Measurements from ENCODE around the gene CCDC85A.

The CCDC85A gene

GRCh38 chr2:56167616-56168562 is 15.9 kb upstream of the CCDC85A start:
- TF ChIP-seq CTCF (IDR thresholded peaks at IDR 0.05; ENCODE audit: low read depth, low read length, missing control alignments): no peak
- no peak overlapping the region for H3K4me3 ChIP-seq (ENCODE audit: low read depth, low read length)
- DNase-seq (ENCODE audit: low read depth): no peak

GRCh38 chr2:56169521-56169920 is 14.3 kb upstream of the CCDC85A start:
- TF ChIP-seq CTCF (IDR thresholded peaks at IDR 0.05; ENCODE audit: low read depth, low read length, missing control alignments): no peak
- no peak overlapping the region for H3K4me3 ChIP-seq (ENCODE audit: low read depth, low read length)
- DNase-seq (ENCODE audit: low read depth): no peak

DNA sequence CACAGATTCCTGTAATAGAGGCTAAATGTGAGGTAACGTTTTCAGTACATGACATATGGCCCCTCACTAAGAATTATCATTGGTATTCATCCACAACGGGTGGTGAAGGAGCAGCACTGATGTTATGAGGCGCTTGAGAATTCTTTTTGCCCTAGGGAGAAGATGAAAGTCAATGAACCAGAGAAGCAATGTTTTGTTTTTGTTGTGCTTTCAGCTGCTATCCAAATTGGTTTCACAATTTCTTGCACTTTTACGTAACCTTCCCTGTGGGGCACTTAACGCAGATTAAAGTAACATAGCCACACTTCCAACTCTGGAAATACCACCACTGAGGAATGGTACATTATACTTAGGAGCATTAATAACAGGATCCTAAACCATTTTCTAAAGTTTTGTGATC is 13.3 kb upstream of the CCDC85A start:
- no peak for DNase-seq (ENCODE audit: low read depth)
- TF ChIP-seq CTCF (IDR thresholded peaks at IDR 0.05; ENCODE audit: low read depth, low read length, missing control alignments): no peak
- no peak overlapping the region for H3K4me3 ChIP-seq (ENCODE audit: low read depth, low read length)

GRCh38 chr2:56170988-56171387 is 12.8 kb upstream of the CCDC85A start:
- TF ChIP-seq CTCF (IDR thresholded peaks at IDR 0.05; ENCODE audit: low read depth, low read length, missing control alignments): no peak
- no peak overlapping the region for H3K4me3 ChIP-seq (ENCODE audit: low read depth, low read length)
- DNase-seq (ENCODE audit: low read depth): no peak

GRCh38 chr2:56175779-56176178 is 8.0 kb upstream of the CCDC85A start:
- no peak for TF ChIP-seq CTCF (IDR thresholded peaks at IDR 0.05; ENCODE audit: low read depth, low read length, missing control alignments)
- H3K4me3 ChIP-seq (ENCODE audit: low read depth, low read length): no peak overlapping the region
- no peak for DNase-seq (ENCODE audit: low read depth)

DNA sequence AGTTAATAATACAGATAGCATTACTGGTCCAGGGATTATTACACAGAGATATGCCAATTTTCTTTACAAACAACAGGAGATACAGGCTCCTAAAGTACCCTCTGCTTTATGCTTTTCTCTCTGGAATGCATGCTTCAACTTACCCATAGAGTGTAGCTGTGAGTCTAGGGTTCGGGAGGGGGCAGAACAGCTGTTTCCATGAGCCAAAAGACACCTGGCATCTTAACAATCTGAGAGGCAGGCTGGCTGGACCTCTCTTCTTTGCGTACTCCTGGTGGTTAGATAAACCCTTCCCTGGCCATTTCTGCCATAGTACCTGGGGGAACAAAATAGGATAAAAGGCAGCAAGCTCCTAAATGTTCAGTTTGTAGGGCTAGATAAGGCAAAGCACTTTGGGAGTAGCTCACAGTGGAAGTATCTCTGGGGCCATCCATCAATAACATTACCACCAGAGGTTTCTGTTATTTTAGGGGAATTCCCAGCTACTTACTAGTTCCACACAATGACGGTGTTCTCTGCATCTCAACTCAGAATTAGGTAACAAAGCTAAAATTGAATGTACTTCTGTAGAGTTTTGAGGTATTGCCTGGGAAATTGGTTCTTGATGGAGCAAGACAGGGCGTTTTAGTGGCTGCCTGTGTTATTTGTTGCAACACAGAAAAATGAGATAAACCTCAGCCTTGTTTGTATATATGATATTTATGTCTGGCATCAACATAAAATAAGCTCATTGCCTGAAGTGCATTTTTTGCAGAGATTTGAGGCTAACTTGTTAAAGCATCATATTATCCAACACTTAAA is 6.2 kb upstream of the CCDC85A start:
- TF ChIP-seq CTCF (IDR thresholded peaks at IDR 0.05; ENCODE audit: low read depth, low read length, missing control alignments): no peak
- DNase-seq (ENCODE audit: low read depth): no peak
- no peak overlapping the region for H3K4me3 ChIP-seq (ENCODE audit: low read depth, low read length)
